Large intestine (tissue), 3 donors: ENCODE results near the gene ZNRF3. TPM values are rescaled to one million over a fixed set of nuclear protein-coding genes. Genes with fewer than 3 reads are reported as not detected.
"Not testable (repeated sequence)": the region's sequence is repeated elsewhere in the genome, so short reads cannot be mapped to it uniquely, and the experiment has no call there.

Experiments used
- DNase-seq, 2 donors: peaks; one replicate each; pipeline versions ENCODE4 v3.0.0 to v3.0.0-alpha.2; 2013
- H3K27ac ChIP-seq: one replicate; pipeline ENCODE4 v1.5.1; 2013; ENCODE audit warnings: low read length
- H3K27me3 ChIP-seq: 2 replicates; pipeline ENCODE4 v1.6.1; 2013; ENCODE audit warnings: low read length; ENCODE audit not compliant: control insufficient read depth, insufficient read depth
- H3K36me3 ChIP-seq: 2 replicates; pipeline ENCODE4 v1.6.1; 2013; ENCODE audit warnings: low read length; ENCODE audit not compliant: control insufficient read depth, insufficient read depth
- H3K4me1 ChIP-seq: one replicate; pipeline ENCODE4 v1.6.1; 2013; ENCODE audit warnings: low read length; ENCODE audit not compliant: control insufficient read depth, insufficient read depth
- H3K4me3 ChIP-seq: one replicate; pipeline ENCODE4 v1.5.1; 2013; ENCODE audit warnings: low read length
- H3K9me3 ChIP-seq: one replicate; pipeline ENCODE4 v1.6.1; 2013; ENCODE audit warnings: mild to moderate bottlenecking, low read depth, low read length, moderate library complexity; ENCODE audit not compliant: control insufficient read depth
- WGBS: methylation state at CpG from one replicate; pipeline ENCODE4 v1.1.5; 2013; ENCODE audit warnings: low lambda C conversion rate; ENCODE audit not compliant: insufficient coverage; 5-methylcytosine and 5-hydroxymethylcytosine counted together
- polyA plus RNA-seq: library from polyadenylated mRNA; unstranded; fragments of 120-200 nt; gene quantifications from one replicate; pipeline ENCODE4 v1.2.1, GENCODE V29; 2013

ZNRF3 gene
- polyA plus RNA-seq, 1 donor, result 8.2 TPM

GRCh38 chr22:28883917-28884746 lies 760 bp downstream of the ZNRF3 start:
- DNase-seq, result peak in 1 of 2 donors; percentile 63
- Histone ChIP-seq H3K4me3 (peak overlapping the region; percentile 69), H3K27ac (no peak overlapping the region), H3K36me3 (no peaks in the 10 kb centered on the region), H3K4me1 (peaks cover 27% of the 10 kb centered on the region), H3K9me3 (no peaks in the 10 kb centered on the region), H3K27me3 (no peaks in the 10 kb centered on the region)
- WGBS, result no CpG with 5 or more reads among the region's 78 CpGs

GRCh38 chr22:28884747-28885350 lies 1.5 kb downstream of the ZNRF3 start:
- H3K4me1 ChIP-seq, result peaks cover 27% of the 10 kb centered on the region
- no peak for DNase-seq
- no peaks in the 10 kb centered on the region for H3K36me3 ChIP-seq
- H3K9me3 ChIP-seq, result no peaks in the 10 kb centered on the region
- no CpG with 5 or more reads among the region's 19 CpGs for WGBS
- peak overlapping the region; percentile 69 for H3K4me3 ChIP-seq
- H3K27me3 ChIP-seq, result no peaks in the 10 kb centered on the region
- no peak overlapping the region for H3K27ac ChIP-seq

DNA sequence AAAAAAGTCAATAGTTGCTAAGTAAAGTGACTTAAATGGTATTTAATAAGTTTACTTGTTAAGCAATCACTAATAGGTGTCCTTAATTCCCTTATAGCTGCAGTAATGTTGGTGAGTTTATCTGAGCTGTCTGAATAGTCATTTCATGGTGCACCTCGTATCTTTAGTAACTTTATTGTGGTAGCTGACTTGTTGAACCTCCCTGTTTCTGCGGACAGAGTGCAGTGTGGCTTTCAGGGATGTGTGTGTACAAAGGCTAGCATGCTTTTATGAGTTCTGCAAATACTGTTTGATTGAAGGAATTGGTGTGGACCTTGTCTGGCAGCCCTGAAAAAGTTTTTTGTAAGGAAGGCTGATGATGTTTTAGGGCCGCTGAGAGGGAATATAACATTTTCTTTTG lies 2.6 kb downstream of the ZNRF3 start:
- no peaks in the 10 kb centered on the region for H3K9me3 ChIP-seq
- H3K36me3 ChIP-seq, result no peaks in the 10 kb centered on the region
- no CpG with 5 or more reads among the region's 3 CpGs for WGBS
- DNase-seq, result peak; percentile 69 to 85
- no peaks in the 10 kb centered on the region for H3K27me3 ChIP-seq
- no peak overlapping the region for H3K4me3 ChIP-seq
- peak overlapping the region; percentile 43 for H3K27ac ChIP-seq
- H3K4me1 ChIP-seq, result peaks cover 27% of the 10 kb centered on the region

DNA sequence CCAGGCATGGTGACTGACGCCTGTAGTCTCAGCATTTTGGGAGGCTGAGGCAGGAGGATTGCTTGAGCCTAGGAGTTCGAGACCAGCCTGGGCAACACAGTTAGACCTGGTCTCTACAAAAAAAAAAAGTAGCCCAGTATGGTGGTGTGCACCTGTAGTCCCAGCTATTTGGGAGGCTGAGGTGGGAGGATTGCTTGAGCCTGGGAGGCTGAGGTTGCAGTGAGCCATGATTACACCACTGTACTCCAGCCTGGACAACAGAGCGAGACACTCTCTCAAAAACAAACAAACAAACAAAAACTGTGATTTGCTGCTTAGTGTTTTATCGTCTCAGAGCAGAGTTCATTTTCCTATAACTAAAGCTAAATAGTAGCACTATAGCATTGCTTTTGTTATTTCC lies 3.3 kb downstream of the ZNRF3 start:
- not testable (repeated sequence) for H3K36me3 ChIP-seq, H3K9me3 ChIP-seq, H3K27me3 ChIP-seq, H3K27ac ChIP-seq, H3K4me3 ChIP-seq, DNase-seq
- no CpG with 5 or more reads among the region's 4 CpGs for WGBS
- peaks cover 27% of the 10 kb centered on the region for H3K4me1 ChIP-seq

DNA sequence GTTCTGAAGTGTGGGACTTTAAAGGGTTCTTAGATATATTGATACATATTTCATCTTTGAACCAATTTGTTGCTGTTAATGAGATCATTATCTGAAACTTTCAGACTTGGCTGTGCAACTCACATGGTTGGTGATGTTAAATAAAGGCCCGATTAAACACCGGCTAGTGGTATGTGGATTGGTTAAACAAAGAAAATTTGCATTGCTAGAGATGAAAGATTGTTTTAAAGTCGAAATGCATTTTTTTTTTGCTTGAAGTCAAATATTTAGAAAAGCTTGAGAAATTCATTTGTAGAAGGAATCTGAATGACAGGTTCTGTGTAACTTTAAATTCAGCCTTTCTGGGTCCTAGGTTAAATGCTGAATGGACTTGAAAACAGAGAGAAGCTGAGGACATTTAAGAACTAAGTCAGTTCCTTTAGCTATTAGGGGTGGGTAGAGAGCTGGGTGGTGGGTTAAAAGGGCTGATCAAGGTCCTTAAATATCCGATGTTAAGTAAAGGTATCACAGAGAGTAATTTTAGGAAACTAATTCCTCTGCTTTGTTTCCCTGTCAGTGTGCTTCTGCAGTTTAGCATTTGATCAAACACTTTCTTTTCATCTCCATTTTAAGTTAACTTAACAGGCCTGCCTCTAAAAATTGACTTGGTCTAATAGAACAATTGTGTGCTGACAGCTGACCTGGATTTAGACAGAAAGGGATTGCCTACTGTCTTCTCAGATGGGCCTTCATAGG lies 4.5 kb downstream of the ZNRF3 start:
- Histone ChIP-seq H3K27me3 (no peaks in the 10 kb centered on the region), H3K4me1 (peaks cover 35% of the 10 kb centered on the region), H3K9me3 (no peaks in the 10 kb centered on the region), H3K27ac (no peak overlapping the region), H3K36me3 (no peaks in the 10 kb centered on the region), H3K4me3 (no peak overlapping the region)
- no peak for DNase-seq
- 69% methylated on average over 3 of the region's 4 CpGs for WGBS

DNA sequence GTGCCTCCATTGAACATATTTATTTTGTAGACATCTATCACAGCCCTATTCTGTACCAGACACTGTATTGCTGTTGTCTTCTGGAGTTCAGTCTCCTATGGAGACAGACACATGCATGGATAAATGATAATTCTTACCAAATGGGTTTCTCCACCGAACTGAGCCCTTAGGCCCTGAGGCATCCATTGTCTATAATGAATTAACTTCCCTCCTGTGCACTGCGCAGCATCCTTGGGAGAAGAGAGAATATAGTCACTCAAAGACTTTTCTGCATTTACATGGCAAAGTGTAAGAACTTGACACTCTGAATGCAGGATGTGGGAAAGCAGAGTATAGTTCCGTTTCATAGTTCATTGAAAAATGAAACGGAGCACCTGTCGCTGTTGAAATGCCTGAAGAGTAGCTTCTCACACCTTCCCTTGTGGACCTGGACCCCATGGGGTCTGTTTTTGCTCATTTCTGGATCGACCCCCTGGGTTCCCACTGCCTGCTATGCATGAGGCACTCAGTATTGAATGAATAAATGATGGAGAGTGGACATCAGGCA lies 6.2 kb downstream of the ZNRF3 start:
- H3K9me3 ChIP-seq, result no peaks in the 10 kb centered on the region
- no peak overlapping the region for H3K4me3 ChIP-seq
- no peak overlapping the region for H3K27ac ChIP-seq
- H3K36me3 ChIP-seq, result no peaks in the 10 kb centered on the region
- peaks cover 41% of the 10 kb centered on the region for H3K4me1 ChIP-seq
- no peaks in the 10 kb centered on the region for H3K27me3 ChIP-seq
- WGBS, result no CpG with 5 or more reads among the region's 6 CpGs
- no peak for DNase-seq

GRCh38 chr22:28891156-28891733 lies 7.9 kb downstream of the ZNRF3 start:
- Histone ChIP-seq H3K27me3 (no peaks in the 10 kb centered on the region), H3K4me3 (no peak overlapping the region), H3K27ac (no peak overlapping the region), H3K4me1 (peaks cover 35% of the 10 kb centered on the region), H3K9me3 (no peaks in the 10 kb centered on the region), H3K36me3 (no peaks in the 10 kb centered on the region)
- no CpG with 5 or more reads among the region's 2 CpGs for WGBS
- no peak for DNase-seq

DNA sequence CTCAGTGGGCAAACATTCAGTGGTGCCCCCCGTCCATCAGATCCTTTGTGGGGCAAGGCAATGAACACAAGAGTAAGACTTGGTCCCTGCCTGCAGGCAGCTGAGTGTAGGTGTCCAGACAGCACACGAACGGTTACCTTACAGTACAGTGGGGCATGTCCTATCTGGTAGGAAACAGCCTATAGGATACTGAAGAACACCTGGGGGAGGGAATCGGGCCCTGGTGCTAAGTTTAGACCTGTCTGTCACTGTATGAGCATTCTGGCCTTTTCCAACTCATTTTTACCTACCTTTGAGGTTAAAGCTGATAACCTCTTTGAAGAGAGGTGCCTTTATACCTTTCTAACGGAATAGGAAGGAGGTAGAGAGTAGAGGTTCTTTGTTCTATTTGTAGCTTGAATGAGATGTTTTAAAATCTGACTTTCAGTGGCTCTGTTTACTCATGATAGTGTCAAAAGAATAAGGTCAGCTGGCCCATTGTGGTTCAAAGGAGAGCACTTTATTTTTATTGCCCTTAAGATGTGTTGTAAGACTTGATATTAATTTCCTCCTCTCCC lies 8.9 kb downstream of the ZNRF3 start:
- no peak overlapping the region for H3K4me3 ChIP-seq
- no peaks in the 10 kb centered on the region for H3K27me3 ChIP-seq
- peaks cover 25% of the 10 kb centered on the region for H3K4me1 ChIP-seq
- H3K9me3 ChIP-seq, result no peaks in the 10 kb centered on the region
- H3K27ac ChIP-seq, result peak overlapping the region; percentile 17
- 20% methylated on average over 1 of the region's 5 CpGs for WGBS
- H3K36me3 ChIP-seq, result no peaks in the 10 kb centered on the region
- DNase-seq, result peak; percentile 38 to 77

GRCh38 chr22:28893810-28894209 lies 10.4 kb downstream of the ZNRF3 start:
- WGBS, result 100% methylated on average over 1 of the region's 4 CpGs
- Histone ChIP-seq H3K27me3 (no peaks in the 10 kb centered on the region), H3K27ac (no peak overlapping the region), H3K4me1 (peaks cover 23% of the 10 kb centered on the region), H3K36me3 (no peaks in the 10 kb centered on the region), H3K4me3 (no peak overlapping the region), H3K9me3 (no peaks in the 10 kb centered on the region)
- DNase-seq, result no peak

DNA sequence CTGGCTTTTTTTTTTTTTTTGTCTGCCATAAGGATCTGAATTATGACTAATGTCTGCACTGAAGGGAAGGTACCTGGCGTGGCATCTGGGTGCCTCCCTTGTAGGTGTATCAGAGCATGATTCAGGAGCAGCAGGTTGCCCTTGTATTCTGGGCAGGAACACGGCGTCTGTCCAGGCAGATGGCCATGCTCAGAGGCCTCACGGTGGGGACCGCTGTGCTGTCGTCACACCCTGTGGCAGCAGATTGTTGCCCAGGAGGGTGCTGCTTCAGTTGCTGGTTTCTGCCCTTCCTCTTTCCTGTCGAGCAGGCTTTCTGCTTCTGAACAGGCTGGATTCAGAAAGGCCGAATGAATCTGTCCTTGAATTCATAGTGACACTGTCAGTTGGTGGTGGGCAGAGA lies 11.0 kb downstream of the ZNRF3 start:
- peak in 1 of 2 donors; percentile 66 for DNase-seq
- peaks cover 23% of the 10 kb centered on the region for H3K4me1 ChIP-seq
- H3K27me3 ChIP-seq, result no peaks in the 10 kb centered on the region
- H3K4me3 ChIP-seq, result no peak overlapping the region
- H3K36me3 ChIP-seq, result no peaks in the 10 kb centered on the region
- peak overlapping the region; percentile 18 for H3K27ac ChIP-seq
- WGBS, result no CpG with 5 or more reads among the region's 8 CpGs
- H3K9me3 ChIP-seq, result no peaks in the 10 kb centered on the region
